Pancreas (tissue), 10 donors: ENCODE data around the gene SLC6A16. TPM values are rescaled to one million over a fixed set of nuclear protein-coding genes. Genes with fewer than 3 reads are reported as not detected.

Experiments used
- ATAC-seq, 4 donors: fragments of 200-7000 bp; cut with Tn5 transposase; one replicate each; pipeline versions ENCODE4 v1.8.0 to v1.9.1; 2020; ENCODE audit warnings: mild to moderate bottlenecking in 4 of 4, moderate library complexity in 4 of 4
- DNase-seq, 6 donors: peaks; one replicate each; pipeline ENCODE4 v3.0.0-alpha.2; 2020
- FAIRE-seq: peaks from 2 replicates; lab custom pipeline; 2012; peaks lifted over from hg19 to GRCh38; lab: Jason Lieb, UNC
- H3K27ac ChIP-seq, 4 donors: fragments of 200-600 bp; sonication (generic); 1 replicate in 3 of 4; 2 replicates in 1 of 4; pipeline versions ENCODE4 v1.5.0 to v1.8.0; 2020
- H3K27me3 ChIP-seq, 4 donors: fragments of 200-600 bp; one replicate each; pipeline ENCODE4 v1.8.0; 2021
- H3K36me3 ChIP-seq, 3 donors: fragments of 200-600 bp; sonication (generic) in 1 of 3; one replicate each; pipeline versions ENCODE4 v1.5.0 to v1.8.0; 2020 to 2021
- H3K4me1 ChIP-seq, 3 donors: fragments of 200-600 bp; one replicate each; pipeline ENCODE4 v1.8.0; 2021
- H3K4me3 ChIP-seq, 4 donors: fragments of 200-600 bp; sonication (generic) in 2 of 4; one replicate each; pipeline versions ENCODE4 v1.5.0 to v1.8.0; 2020 to 2021
- H3K9me3 ChIP-seq, 4 donors: fragments of 200-600 bp; one replicate each; pipeline ENCODE4 v1.8.0; 2021
- CTCF ChIP-seq, 4 donors: fragments of 200-600 bp; sonication (generic) in 3 of 4; IDR thresholded peaks; one replicate each; pipeline versions ENCODE4 v1.5.0 to v1.8.0; 2021; ENCODE audit warnings: antibody characterized with exemption in 4 of 4
- whole genome bisulfite sequencing, 2 donors: extraction: QIAGEN DNeasy Blood & Tissue Kit; methylation state at CpG; one replicate each; pipeline ENCODE4 v1.1.7; 2013; 5-methylcytosine and 5-hydroxymethylcytosine counted together
- intact Hi-C, 3 donors: fragments of 100-400 bp; cut with DNase I; formaldehyde crosslinking; loops; one replicate each; pipeline versions ENCODE4 v1.11.1 to v1.14.2; 2022
- polyA plus RNA-seq, 2 donors: library from polyadenylated mRNA; stranded (reverse); fragments of 200-250 nt; gene quantifications; one replicate each; pipeline ENCODE4 v1.2.3, GENCODE V29; 2013
- total RNA-seq, 6 donors: library from RNA; stranded (reverse); fragmentation: NEBNext Ultra II Directional in 4 of 6; extraction: Animal tissue kit (Norgen Biotek cat#: 25700) in 4 of 6; gene quantifications; one replicate each; pipeline versions ENCODE4 v1.2.1 to v1.2.4, GENCODE V29; 2021 to 2023
- donor health status: healthy with polysubstance abuse.
- donor health status: DM: no; HTN: no; CAD: no; lungs with moderate emphysema.
- donor health status: DM: no; HTN: no; CAD: no.
- donor health status: control.
- donor health status: control.
- donor health status: Bipolar disorder and iron deficiency.
- donor health status: DM: yes; HTN: yes; CAD: no.
- donor health status: DM: no; HTN: no; CAD: no.
- donor health status: DM: no; HTN: no; CAD: no.
- donor health status: DM: yes; HTN: yes; CAD: no.

Gene SLC6A16
- total and polyA plus RNA-seq, 8 donors = 1.5 to 5.9 (median 3.2) TPM

- ATAC-seq (no peak), DNase-seq (no peak), FAIRE-seq (no peak)
- Histone ChIP-seq H3K4me3 (no peak overlapping the region), H3K27me3 (no peaks in the 10 kb centered on the region), H3K9me3 (no peaks in the 10 kb centered on the region), H3K36me3 (peaks cover 0 to 12% (median 0%) of the 10 kb centered on the region in 3 donors), H3K4me1 (no peaks in the 10 kb centered on the region), H3K27ac (no peak overlapping the region)
- WGBS, 2 donors = 86 to 89% methylated on average over 5 to 7 of the region's 7 CpGs
- no peak for TF ChIP-seq CTCF (IDR thresholded peaks at IDR 0.05)
- intact Hi-C loops = no loop called here
Measured at GRCh38 chr19:49356382-49356781, 31.4 kb upstream of the SLC6A16 start.

GRCh38 chr19:49355909-49356353, 30.9 kb upstream of the SLC6A16 start:
- peak in 1 of 4 donors; percentile 9 for ATAC-seq
- FAIRE-seq = no peak
- 78 to 82% methylated on average over 12 of the region's 12 CpGs for WGBS, 2 donors
- intact Hi-C loops = no loop called here
- H3K9me3 ChIP-seq = no peaks in the 10 kb centered on the region
- no peak for TF ChIP-seq CTCF (IDR thresholded peaks at IDR 0.05)
- no peaks in the 10 kb centered on the region for H3K4me1 ChIP-seq
- H3K27ac ChIP-seq = no peak overlapping the region
- no peak overlapping the region for H3K4me3 ChIP-seq
- peaks cover 0 to 12% (median 0%) of the 10 kb centered on the region in 3 donors for H3K36me3 ChIP-seq
- H3K27me3 ChIP-seq = no peaks in the 10 kb centered on the region
- DNase-seq = peak in 1 of 6 donors; percentile 49

GRCh38 chr19:49349567-49349966, 24.6 kb upstream of the SLC6A16 start:
- intact Hi-C loops = no loop called here
- Histone ChIP-seq H3K27me3 (no peaks in the 10 kb centered on the region), H3K9me3 (no peaks in the 10 kb centered on the region), H3K27ac (no peak overlapping the region), H3K36me3 (peaks cover 0 to 15% (median 10%) of the 10 kb centered on the region in 3 donors), H3K4me1 (peaks cover 0 to 4% (median 0%) of the 10 kb centered on the region in 3 donors), H3K4me3 (no peak overlapping the region)
- ATAC-seq (no peak), FAIRE-seq (no peak), DNase-seq (peak in 1 of 6 donors; percentile 1)
- no peak for TF ChIP-seq CTCF (IDR thresholded peaks at IDR 0.05)
- 96 to 100% methylated on average over 2 of the region's 2 CpGs for WGBS, 2 donors

- no peaks in the 10 kb centered on the region for H3K27me3 ChIP-seq
- H3K4me3 ChIP-seq = no peak overlapping the region
- H3K9me3 ChIP-seq = no peaks in the 10 kb centered on the region
- H3K36me3 ChIP-seq = peaks cover 0 to 13% (median 10%) of the 10 kb centered on the region in 3 donors
- 35 to 46% methylated on average over 12 of the region's 12 CpGs for WGBS, 2 donors
- no peak for FAIRE-seq
- DNase-seq = peak in 2 of 6 donors; percentile 30 to 52
- peak overlapping the region in 3 of 4 donors; percentile 22 to 30 (median 28) for H3K27ac ChIP-seq
- peak; percentile 48 to 73 (median 68) for ATAC-seq
- intact Hi-C loops = no loop called here
- no peak for TF ChIP-seq CTCF (IDR thresholded peaks at IDR 0.05)
- H3K4me1 ChIP-seq = peaks cover 0 to 4% (median 0%) of the 10 kb centered on the region in 3 donors
Measured at GRCh38 chr19:49348305-49349189, 23.6 kb upstream of the SLC6A16 start.
